ENCODE results near the gene TRMT5. TPM values are rescaled to one million over a fixed set of nuclear protein-coding genes. Genes with fewer than 3 reads are reported as not detected.

TRMT5 gene
- total and polyA plus RNA-seq, 2 experiments from 2014 or later: 6.5 to 14.3 TPM

GRCh38 chr14:60946773-60947172 lies 34.1 kb downstream of the TRMT5 start:
- no peak for DNase-seq (ENCODE audit: low spot score)
- H3K27ac ChIP-seq: no peak overlapping the region
- H3K4me1 ChIP-seq (ENCODE audit: insufficient read depth): peaks cover 6% of the 10 kb centered on the region
- H2AFZ ChIP-seq: no peak overlapping the region
- no peaks in the 10 kb centered on the region for H3K9me2 ChIP-seq (replicated peaks; ENCODE audit: insufficient read depth)
- H3K4me2 ChIP-seq: no peak overlapping the region
- H3K27me3 ChIP-seq: no peaks in the 10 kb centered on the region
- no peaks in the 10 kb centered on the region for H3K79me2 ChIP-seq
- no peaks in the 10 kb centered on the region for H3K36me3 ChIP-seq (replicated peaks; ENCODE audit: insufficient read depth, low read depth)
- WGBS (ENCODE audit: low lambda C conversion rate, missing lambda C conversion rate): 97% methylated on average over 3 of the region's 3 CpGs
- H3K9me3 ChIP-seq (ENCODE audit: low read depth): no peaks in the 10 kb centered on the region
- TF ChIP-seq EZH2 (IDR thresholded peaks at IDR 0.05; ENCODE audit: borderline replicate concordance) (no peak), CTCF (IDR thresholded peaks at IDR 0.05; ENCODE audit: poor library complexity) (no peak), EZH2phosphoT487 (IDR thresholded peaks at IDR 0.05; ENCODE audit: low read depth, severe bottlenecking, unreplicated experiment) (no peak)
- H3K4me3 ChIP-seq: no peak overlapping the region
- no peaks in the 10 kb centered on the region for H4K20me1 ChIP-seq (ENCODE audit: insufficient read depth, poor library complexity, severe bottlenecking)

- no peaks in the 10 kb centered on the region for H3K27me3 ChIP-seq
- WGBS (ENCODE audit: low lambda C conversion rate, missing lambda C conversion rate): 96% methylated on average over 1 of the region's 1 CpG
- H4K20me1 ChIP-seq (ENCODE audit: insufficient read depth, poor library complexity, severe bottlenecking): no peaks in the 10 kb centered on the region
- H3K9me3 ChIP-seq (ENCODE audit: low read depth): no peaks in the 10 kb centered on the region
- H3K4me3 ChIP-seq: no peak overlapping the region
- no peak overlapping the region for H3K4me2 ChIP-seq
- peaks cover 6% of the 10 kb centered on the region for H3K4me1 ChIP-seq (ENCODE audit: insufficient read depth)
- H3K79me2 ChIP-seq: no peaks in the 10 kb centered on the region
- TF ChIP-seq EZH2 (IDR thresholded peaks at IDR 0.05; ENCODE audit: borderline replicate concordance) (no peak), CTCF (IDR thresholded peaks at IDR 0.05; ENCODE audit: poor library complexity) (no peak), EZH2phosphoT487 (IDR thresholded peaks at IDR 0.05; ENCODE audit: low read depth, severe bottlenecking, unreplicated experiment) (no peak)
- no peak overlapping the region for H2AFZ ChIP-seq
- no peaks in the 10 kb centered on the region for H3K9me2 ChIP-seq (replicated peaks; ENCODE audit: insufficient read depth)
- no peaks in the 10 kb centered on the region for H3K36me3 ChIP-seq (replicated peaks; ENCODE audit: insufficient read depth, low read depth)
- DNase-seq (ENCODE audit: low spot score): no peak
- H3K27ac ChIP-seq: no peak overlapping the region
Observed at GRCh38 chr14:60945984-60946383, 34.9 kb downstream of the TRMT5 start.

- Histone ChIP-seq H3K79me2 (no peaks in the 10 kb centered on the region), H3K27me3 (no peaks in the 10 kb centered on the region), H3K4me2 (no peak overlapping the region), H3K36me3 (replicated peaks; ENCODE audit: insufficient read depth, low read depth) (no peaks in the 10 kb centered on the region), H3K27ac (no peak overlapping the region), H3K9me2 (replicated peaks; ENCODE audit: insufficient read depth) (no peaks in the 10 kb centered on the region), H4K20me1 (ENCODE audit: insufficient read depth, poor library complexity, severe bottlenecking) (no peaks in the 10 kb centered on the region), H3K4me1 (ENCODE audit: insufficient read depth) (peaks cover 6% of the 10 kb centered on the region), H3K9me3 (ENCODE audit: low read depth) (no peaks in the 10 kb centered on the region), H2AFZ (no peak overlapping the region), H3K4me3 (no peak overlapping the region)
- TF ChIP-seq EZH2phosphoT487 (IDR thresholded peaks at IDR 0.05; ENCODE audit: low read depth, severe bottlenecking, unreplicated experiment) (no peak), EZH2 (IDR thresholded peaks at IDR 0.05; ENCODE audit: borderline replicate concordance) (no peak), CTCF (IDR thresholded peaks at IDR 0.05; ENCODE audit: poor library complexity) (no peak)
- WGBS (ENCODE audit: low lambda C conversion rate, missing lambda C conversion rate): 71% methylated on average over 4 of the region's 4 CpGs
- DNase-seq (ENCODE audit: low spot score): no peak
Observed at GRCh38 chr14:60944204-60944603, 36.7 kb downstream of the TRMT5 start.

GRCh38 chr14:60943637-60944032 lies 37.2 kb downstream of the TRMT5 start:
- Histone ChIP-seq H3K27me3 (no peaks in the 10 kb centered on the region), H2AFZ (no peak overlapping the region), H3K27ac (no peak overlapping the region), H3K9me2 (replicated peaks; ENCODE audit: insufficient read depth) (no peaks in the 10 kb centered on the region), H4K20me1 (ENCODE audit: insufficient read depth, poor library complexity, severe bottlenecking) (no peaks in the 10 kb centered on the region), H3K4me1 (ENCODE audit: insufficient read depth) (peaks cover 6% of the 10 kb centered on the region), H3K79me2 (no peaks in the 10 kb centered on the region), H3K4me2 (no peak overlapping the region), H3K4me3 (no peak overlapping the region), H3K9me3 (ENCODE audit: low read depth) (no peaks in the 10 kb centered on the region), H3K36me3 (replicated peaks; ENCODE audit: insufficient read depth, low read depth) (no peaks in the 10 kb centered on the region)
- WGBS (ENCODE audit: low lambda C conversion rate, missing lambda C conversion rate): 91% methylated on average over 1 of the region's 1 CpG
- no peak for DNase-seq (ENCODE audit: low spot score)
- TF ChIP-seq EZH2phosphoT487 (IDR thresholded peaks at IDR 0.05; ENCODE audit: low read depth, severe bottlenecking, unreplicated experiment) (no peak), CTCF (IDR thresholded peaks at IDR 0.05; ENCODE audit: poor library complexity) (no peak), EZH2 (IDR thresholded peaks at IDR 0.05; ENCODE audit: borderline replicate concordance) (no peak)

Measured in hepatocyte (in vitro differentiated cells).